Muscle of leg (tissue), 11 donors: ENCODE data around the gene FBXL5. TPM values are rescaled to one million over a fixed set of nuclear protein-coding genes. Genes with fewer than 3 reads are reported as not detected.

Source experiments
- DNase-seq: peaks from one replicate; pipeline ENCODE4 v3.0.0; 2013
- H3K27ac ChIP-seq: one replicate; pipeline ENCODE4 v1.5.1; 2013; ENCODE audit warnings: mild to moderate bottlenecking, low read length, control low read depth
- H3K27me3 ChIP-seq: one replicate; pipeline ENCODE4 v1.6.1; 2013; ENCODE audit warnings: low read length; ENCODE audit not compliant: control insufficient read depth, insufficient read depth
- H3K36me3 ChIP-seq: one replicate; pipeline ENCODE4 v1.6.1; 2013; ENCODE audit warnings: low read length; ENCODE audit not compliant: control insufficient read depth, insufficient read depth
- H3K4me1 ChIP-seq: one replicate; pipeline ENCODE4 v1.6.1; 2013; ENCODE audit warnings: low read length; ENCODE audit not compliant: control insufficient read depth, insufficient read depth
- H3K4me3 ChIP-seq: one replicate; pipeline ENCODE4 v1.5.1; 2013; ENCODE audit warnings: low read length, control low read depth
- H3K9me3 ChIP-seq: replicated peaks from 2 replicates; pipeline ENCODE4 v1.6.1; 2013; ENCODE audit warnings: low read depth, low read length; ENCODE audit not compliant: control insufficient read depth
- WGBS: methylation state at CpG from one replicate; pipeline ENCODE4 v1.1.5; 2013; ENCODE audit warnings: missing lambda C conversion rate; ENCODE audit not compliant: insufficient coverage; 5-methylcytosine and 5-hydroxymethylcytosine counted together
- polyA plus RNA-seq, 8 donors: library from polyadenylated mRNA; unstranded; fragments of 120-200 nt; gene quantifications; one replicate each; pipeline versions ENCODE4 v1.2.1 to v1.2.3, GENCODE V29; 2013; ENCODE audit warnings: inconsistent platforms in 1 of 8, low replicate concordance in 1 of 8; ENCODE audit not compliant: insufficient read length in 8 of 8, insufficient read depth in 1 of 8
- total RNA-seq: library from RNA; stranded (reverse); fragments of 120-200 nt; gene quantifications from one replicate; pipeline ENCODE4 v1.2.4, GENCODE V29; 2013

Gene FBXL5
- total and polyA plus RNA-seq, 9 donors, result 54.2 to 80.5 (median 66.4) TPM

- no peak for DNase-seq
- H3K9me3 ChIP-seq, result peaks cover 6% of the 10 kb centered on the region
- WGBS, result 100% methylated on average over 1 of the region's 2 CpGs
- no peaks in the 10 kb centered on the region for H3K4me1 ChIP-seq
- no peaks in the 10 kb centered on the region for H3K27me3 ChIP-seq
- no peak overlapping the region for H3K27ac ChIP-seq
- peaks cover 9% of the 10 kb centered on the region for H3K36me3 ChIP-seq
- no peak overlapping the region for H3K4me3 ChIP-seq
These were observed 44.3 kb downstream of the FBXL5 start for GRCh38 chr4:15610855-15611254.

- H3K4me1 ChIP-seq, result no peaks in the 10 kb centered on the region
- no peak for DNase-seq
- H3K36me3 ChIP-seq, result peaks cover 18% of the 10 kb centered on the region
- no peaks in the 10 kb centered on the region for H3K27me3 ChIP-seq
- 86% methylated on average over 1 of the region's 5 CpGs for WGBS
- H3K27ac ChIP-seq, result no peak overlapping the region
- peaks cover 6% of the 10 kb centered on the region for H3K9me3 ChIP-seq
- no peak overlapping the region for H3K4me3 ChIP-seq
These were observed 49.6 kb downstream of the FBXL5 start for GRCh38 chr4:15605537-15605936.

GRCh38 chr4:15601862-15602261, 53.3 kb downstream of the FBXL5 start:
- DNase-seq, result no peak
- no CpG with 5 or more reads among the region's 2 CpGs for WGBS
- peaks cover 24% of the 10 kb centered on the region for H3K36me3 ChIP-seq
- H3K27me3 ChIP-seq, result no peaks in the 10 kb centered on the region
- peaks cover 6% of the 10 kb centered on the region for H3K9me3 ChIP-seq
- H3K4me1 ChIP-seq, result no peaks in the 10 kb centered on the region
- no peak overlapping the region for H3K27ac ChIP-seq
- H3K4me3 ChIP-seq, result no peak overlapping the region

- no peak for DNase-seq
- Histone ChIP-seq H3K27me3 (no peaks in the 10 kb centered on the region), H3K27ac (no peak overlapping the region), H3K4me1 (no peaks in the 10 kb centered on the region), H3K4me3 (no peak overlapping the region), H3K9me3 (peaks cover 6% of the 10 kb centered on the region), H3K36me3 (peaks cover 21% of the 10 kb centered on the region)
- 96% methylated on average over 3 of the region's 3 CpGs for WGBS
These were observed 55.0 kb downstream of the FBXL5 start for GRCh38 chr4:15600176-15600575.

GRCh38 chr4:15598644-15599043, 56.5 kb downstream of the FBXL5 start:
- no peak for DNase-seq
- WGBS, result 90% methylated on average over 2 of the region's 4 CpGs
- peaks cover 27% of the 10 kb centered on the region for H3K36me3 ChIP-seq

GRCh38 chr4:15592799-15593198, 62.4 kb downstream of the FBXL5 start:
- 87% methylated on average over 3 of the region's 3 CpGs for WGBS
- peaks cover 10% of the 10 kb centered on the region for H3K36me3 ChIP-seq
- no peak overlapping the region for H3K4me3 ChIP-seq
- no peaks in the 10 kb centered on the region for H3K27me3 ChIP-seq
- H3K27ac ChIP-seq, result no peak overlapping the region
- H3K4me1 ChIP-seq, result no peaks in the 10 kb centered on the region
- H3K9me3 ChIP-seq, result no peaks in the 10 kb centered on the region
- DNase-seq, result no peak

More at GRCh38 chr4:15598644-15599043, 56.5 kb downstream of the FBXL5 start:
- H3K4me1 ChIP-seq, result no peaks in the 10 kb centered on the region
- H3K4me3 ChIP-seq, result no peak overlapping the region
- H3K27ac ChIP-seq, result no peak overlapping the region
- peaks cover 6% of the 10 kb centered on the region for H3K9me3 ChIP-seq
- H3K27me3 ChIP-seq, result no peaks in the 10 kb centered on the region

- Histone ChIP-seq H3K36me3 (peaks cover 6% of the 10 kb centered on the region), H3K4me3 (no peak overlapping the region), H3K4me1 (no peaks in the 10 kb centered on the region), H3K9me3 (no peaks in the 10 kb centered on the region), H3K27ac (no peak overlapping the region), H3K27me3 (no peaks in the 10 kb centered on the region)
- 100% methylated on average over 1 of the region's 3 CpGs for WGBS
- no peak for DNase-seq
These were observed 67.5 kb downstream of the FBXL5 start for GRCh38 chr4:15587649-15588048.

GRCh38 chr4:15586066-15586465, 69.1 kb downstream of the FBXL5 start:
- WGBS, result no CpG with 5 or more reads among the region's 1 CpG
- H3K27ac ChIP-seq, result no peak overlapping the region
- DNase-seq, result no peak

GRCh38 chr4:15585331-15585730, 69.8 kb downstream of the FBXL5 start:
- H3K36me3 ChIP-seq, result peaks cover 6% of the 10 kb centered on the region
- H3K4me1 ChIP-seq, result no peaks in the 10 kb centered on the region
- H3K27ac ChIP-seq, result no peak overlapping the region
- 100% methylated on average over 1 of the region's 2 CpGs for WGBS
- no peaks in the 10 kb centered on the region for H3K9me3 ChIP-seq
- no peak for DNase-seq
- no peak overlapping the region for H3K4me3 ChIP-seq
- no peaks in the 10 kb centered on the region for H3K27me3 ChIP-seq

More at GRCh38 chr4:15586066-15586465, 69.1 kb downstream of the FBXL5 start:
- H3K4me3 ChIP-seq, result no peak overlapping the region
- H3K9me3 ChIP-seq, result no peaks in the 10 kb centered on the region
- no peaks in the 10 kb centered on the region for H3K4me1 ChIP-seq
- peaks cover 6% of the 10 kb centered on the region for H3K36me3 ChIP-seq
- no peaks in the 10 kb centered on the region for H3K27me3 ChIP-seq

GRCh38 chr4:15584785-15585184, 70.4 kb downstream of the FBXL5 start:
- Histone ChIP-seq H3K27ac (no peak overlapping the region), H3K36me3 (peaks cover 6% of the 10 kb centered on the region), H3K4me3 (no peak overlapping the region), H3K4me1 (no peaks in the 10 kb centered on the region), H3K27me3 (no peaks in the 10 kb centered on the region), H3K9me3 (no peaks in the 10 kb centered on the region)
- whole genome bisulfite sequencing, result no CpG with 5 or more reads among the region's 1 CpG
- DNase-seq, result no peak

- Histone ChIP-seq H3K4me1 (no peaks in the 10 kb centered on the region), H3K36me3 (no peaks in the 10 kb centered on the region)
- DNase-seq, result no peak
These were observed 77.6 kb downstream of the FBXL5 start for GRCh38 chr4:15577508-15577907.

More at GRCh38 chr4:15577508-15577907, 77.6 kb downstream of the FBXL5 start:
- Histone ChIP-seq H3K27ac (no peak overlapping the region), H3K27me3 (no peaks in the 10 kb centered on the region), H3K9me3 (no peaks in the 10 kb centered on the region), H3K4me3 (no peak overlapping the region)
